Adrenal gland (tissue), 5 donors: ENCODE data around the gene LTO1.

Experiments
- POLR2A ChIP-seq, 2 donors: fragments of 450-650 bp; IDR thresholded peaks; one replicate each; pipeline ENCODE4 v1.6.1; 2017; ENCODE audit warnings: antibody characterized with exemption in 2 of 2, mild to moderate bottlenecking in 2 of 2, moderate library complexity in 1 of 2
- TF ChIP-seq, protein P1 (sequence below), 6 experiments: fragments of 450-650 bp in 4 of 6; fragments of 200-600 bp in 2 of 6; sonication (generic) in 1 of 6; IDR thresholded peaks; 1 replicate in 5 of 6; 2 replicates in 1 of 6; pipeline versions ENCODE4 v1.5.1 to v1.8.0; 2016 to 2021; ENCODE audit warnings: antibody characterized with exemption in 6 of 6, mild to moderate bottlenecking in 2 of 6, moderate library complexity in 1 of 6
- donor health status: DM: no; HTN: no; CAD: no.

DNA sequence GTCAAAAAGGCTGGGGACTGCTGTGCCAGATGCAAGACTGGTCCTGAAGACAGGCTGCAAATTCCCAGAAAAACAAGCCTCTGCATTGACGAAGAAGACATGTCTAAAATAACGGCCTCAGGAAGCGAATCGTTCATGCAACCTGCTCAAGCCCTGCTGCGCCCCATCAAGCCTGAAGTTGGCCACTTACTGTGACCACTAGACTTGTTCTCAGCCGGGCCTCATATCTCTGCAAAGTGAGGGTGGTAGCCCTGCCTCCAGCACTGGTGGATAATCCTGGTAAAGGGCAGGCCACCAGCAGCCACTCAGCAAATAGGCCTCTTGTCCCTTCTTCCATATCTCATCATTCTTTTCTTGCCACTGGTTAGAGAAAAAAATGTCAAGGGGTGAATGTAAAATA is 11.8 kb downstream of the LTO1 start:
- TF ChIP-seq, protein P1, sequence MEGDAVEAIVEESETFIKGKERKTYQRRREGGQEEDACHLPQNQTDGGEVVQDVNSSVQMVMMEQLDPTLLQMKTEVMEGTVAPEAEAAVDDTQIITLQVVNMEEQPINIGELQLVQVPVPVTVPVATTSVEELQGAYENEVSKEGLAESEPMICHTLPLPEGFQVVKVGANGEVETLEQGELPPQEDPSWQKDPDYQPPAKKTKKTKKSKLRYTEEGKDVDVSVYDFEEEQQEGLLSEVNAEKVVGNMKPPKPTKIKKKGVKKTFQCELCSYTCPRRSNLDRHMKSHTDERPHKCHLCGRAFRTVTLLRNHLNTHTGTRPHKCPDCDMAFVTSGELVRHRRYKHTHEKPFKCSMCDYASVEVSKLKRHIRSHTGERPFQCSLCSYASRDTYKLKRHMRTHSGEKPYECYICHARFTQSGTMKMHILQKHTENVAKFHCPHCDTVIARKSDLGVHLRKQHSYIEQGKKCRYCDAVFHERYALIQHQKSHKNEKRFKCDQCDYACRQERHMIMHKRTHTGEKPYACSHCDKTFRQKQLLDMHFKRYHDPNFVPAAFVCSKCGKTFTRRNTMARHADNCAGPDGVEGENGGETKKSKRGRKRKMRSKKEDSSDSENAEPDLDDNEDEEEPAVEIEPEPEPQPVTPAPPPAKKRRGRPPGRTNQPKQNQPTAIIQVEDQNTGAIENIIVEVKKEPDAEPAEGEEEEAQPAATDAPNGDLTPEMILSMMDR (IDR thresholded peaks at IDR 0.05), result no peak
- TF ChIP-seq POLR2A (IDR thresholded peaks at IDR 0.05), result no peak
